Right atrium auricular region (tissue), 2 donors: ENCODE data around the gene PLCL1. TPM values are rescaled to one million over a fixed set of nuclear protein-coding genes. Genes with fewer than 3 reads are reported as not detected.

Source experiments
- DNase-seq: peaks from one replicate; pipeline ENCODE4 v3.0.0-alpha.2; 2019; ENCODE audit warnings: low spot score
- H3K27ac ChIP-seq, 2 donors: fragments of 200-600 bp; sonication (generic); 1 replicate in 1 of 2; 2 replicates in 1 of 2; pipeline ENCODE4 v1.5.1; 2016 to 2019
- H3K27me3 ChIP-seq, 2 donors: fragments of 200-600 bp; sonication (generic); one replicate each; pipeline versions ENCODE4 v1.5.1 to v1.6.0; 2017 to 2019
- H3K36me3 ChIP-seq: fragments of 200-600 bp; sonication (generic); one replicate; pipeline ENCODE4 v1.5.1; 2016
- H3K4me1 ChIP-seq, 2 donors: fragments of 200-600 bp; sonication (generic); one replicate each; pipeline versions ENCODE4 v1.5.1 to v1.6.0; 2017 to 2019
- H3K4me3 ChIP-seq, 2 donors: fragments of 200-600 bp; sonication (generic); 1 replicate in 1 of 2; 2 replicates in 1 of 2; pipeline ENCODE4 v1.5.1; 2017 to 2019; ENCODE audit warnings: mild to moderate bottlenecking in 1 of 2, moderate library complexity in 1 of 2
- H3K9me3 ChIP-seq, 2 donors: fragments of 200-600 bp; sonication (generic); one replicate each; pipeline ENCODE4 v1.5.1; 2019
- CTCF ChIP-seq, 2 donors: fragments of 200-600 bp; sonication (generic); IDR thresholded peaks; one replicate each; pipeline ENCODE4 v1.5.1; 2019; ENCODE audit warnings: antibody characterized with exemption in 2 of 2
- total RNA-seq, 2 donors: library from RNA; depleted of rRNA; stranded (reverse); fragments of >200 nt; gene quantifications; one replicate each; pipeline ENCODE4 v1.1.0, GENCODE V29; 2016

PLCL1 gene
- total RNA-seq, 2 donors from 2014 or later: 26.8 to 32.0 TPM

DNA sequence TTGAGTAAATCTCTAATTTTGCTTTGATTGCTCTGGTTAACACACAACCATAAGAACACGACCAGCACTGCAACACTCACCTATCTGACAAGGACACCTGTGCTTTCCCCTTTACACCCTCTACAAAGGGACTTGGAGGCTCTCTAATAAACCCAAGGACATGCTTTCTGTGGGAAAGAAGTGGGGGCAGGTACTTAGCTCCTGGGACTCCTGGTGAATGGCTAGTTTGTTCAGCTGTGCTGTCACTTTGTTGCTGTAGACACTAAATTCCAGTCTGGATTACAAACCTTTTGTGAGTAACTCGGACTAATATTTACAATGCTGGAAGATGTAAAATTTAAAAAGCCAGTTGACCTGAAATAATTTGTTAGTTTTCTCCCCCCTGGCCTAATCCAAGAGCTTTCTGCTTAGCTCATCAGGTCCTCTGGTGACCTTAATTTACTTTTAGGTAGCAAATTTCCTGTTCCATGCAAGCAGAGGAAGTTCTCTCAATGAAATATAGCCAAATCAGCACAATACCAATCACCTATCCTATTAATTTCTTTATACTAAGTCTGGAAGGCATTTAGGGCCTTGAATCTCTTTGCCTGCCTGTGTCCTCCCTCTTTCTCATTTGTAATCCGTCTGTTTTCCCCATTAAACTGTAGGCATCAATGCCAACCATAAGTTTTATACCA lies 67.5 kb downstream of the PLCL1 start:
- no peaks in the 10 kb centered on the region for H3K36me3 ChIP-seq
- no peak overlapping the region for H3K4me3 ChIP-seq
- no peak overlapping the region for H3K27ac ChIP-seq
- H3K9me3 ChIP-seq: no peaks in the 10 kb centered on the region
- peaks cover 0 to 38% of the 10 kb centered on the region in 2 donors for H3K4me1 ChIP-seq
- no peaks in the 10 kb centered on the region for H3K27me3 ChIP-seq
- TF ChIP-seq CTCF (IDR thresholded peaks at IDR 0.05): no peak
- no peak for DNase-seq

- DNase-seq: no peak
- H3K4me1 ChIP-seq: peaks cover 0 to 31% of the 10 kb centered on the region in 2 donors
- H3K27me3 ChIP-seq: no peaks in the 10 kb centered on the region
Observed at GRCh38 chr2:197873293-197873701, 68.9 kb downstream of the PLCL1 start.

DNA sequence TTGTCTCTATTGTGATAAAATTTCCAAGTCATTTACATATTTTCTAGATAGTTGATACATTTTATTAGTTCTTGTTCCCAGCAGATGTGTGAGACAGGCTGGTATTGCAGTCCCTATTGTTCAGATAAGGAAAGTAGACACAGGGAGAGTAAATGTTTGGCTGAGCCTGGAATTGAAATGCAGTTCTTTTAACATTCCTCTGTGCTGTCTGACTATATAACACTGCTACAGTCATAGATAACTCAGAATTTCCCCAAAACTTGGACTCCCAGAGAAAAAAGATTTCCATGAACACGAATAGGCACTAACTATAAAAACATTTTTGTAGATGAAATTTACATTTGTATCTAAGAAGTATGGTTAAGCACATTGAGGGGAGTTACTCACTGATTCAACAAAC lies 71.4 kb downstream of the PLCL1 start:
- H3K4me3 ChIP-seq: no peak overlapping the region
- TF ChIP-seq CTCF (IDR thresholded peaks at IDR 0.05): no peak
- H3K36me3 ChIP-seq: no peaks in the 10 kb centered on the region
- H3K27ac ChIP-seq: no peak overlapping the region
- DNase-seq: no peak
- H3K27me3 ChIP-seq: no peaks in the 10 kb centered on the region
- H3K9me3 ChIP-seq: no peaks in the 10 kb centered on the region
- peaks cover 0 to 37% of the 10 kb centered on the region in 2 donors for H3K4me1 ChIP-seq

More at GRCh38 chr2:197873293-197873701, 68.9 kb downstream of the PLCL1 start:
- H3K27ac ChIP-seq: no peak overlapping the region
- H3K36me3 ChIP-seq: no peaks in the 10 kb centered on the region
- no peak for TF ChIP-seq CTCF (IDR thresholded peaks at IDR 0.05)
- H3K4me3 ChIP-seq: no peak overlapping the region
- H3K9me3 ChIP-seq: no peaks in the 10 kb centered on the region

- Histone ChIP-seq H3K36me3 (no peaks in the 10 kb centered on the region), H3K27ac (no peak overlapping the region), H3K9me3 (no peaks in the 10 kb centered on the region), H3K4me3 (no peak overlapping the region), H3K4me1 (peaks cover 0 to 37% of the 10 kb centered on the region in 2 donors), H3K27me3 (no peaks in the 10 kb centered on the region)
- no peak for TF ChIP-seq CTCF (IDR thresholded peaks at IDR 0.05)
- no peak for DNase-seq
Observed at GRCh38 chr2:197876524-197876923, 72.1 kb downstream of the PLCL1 start.

DNA sequence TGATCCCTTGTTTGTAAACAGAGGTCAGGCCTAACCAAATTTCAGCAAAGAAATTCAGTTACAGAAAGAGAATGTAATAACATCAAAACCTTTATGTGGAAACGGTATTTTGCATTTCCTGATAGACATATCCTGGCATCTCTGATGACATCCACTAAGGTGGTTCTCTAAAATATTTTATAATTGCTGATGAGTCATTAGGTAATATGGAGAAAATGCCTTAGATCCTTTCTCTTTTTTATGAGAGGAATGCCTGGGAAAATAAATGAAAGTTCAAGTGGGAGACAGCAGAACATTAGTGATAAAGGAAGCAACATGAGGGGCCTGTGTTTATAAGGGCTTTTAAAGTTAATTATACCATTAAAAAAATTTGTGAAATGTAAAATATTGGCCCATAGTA lies 72.6 kb downstream of the PLCL1 start:
- Histone ChIP-seq H3K27me3 (no peaks in the 10 kb centered on the region), H3K4me3 (no peak overlapping the region), H3K4me1 (peaks cover 0 to 34% of the 10 kb centered on the region in 2 donors), H3K36me3 (no peaks in the 10 kb centered on the region), H3K9me3 (no peaks in the 10 kb centered on the region), H3K27ac (no peak overlapping the region)
- no peak for TF ChIP-seq CTCF (IDR thresholded peaks at IDR 0.05)
- no peak for DNase-seq

GRCh38 chr2:197878792-197879191 lies 74.4 kb downstream of the PLCL1 start:
- Histone ChIP-seq H3K27me3 (no peaks in the 10 kb centered on the region), H3K4me1 (peaks cover 0 to 24% of the 10 kb centered on the region in 2 donors), H3K27ac (no peak overlapping the region), H3K36me3 (no peaks in the 10 kb centered on the region), H3K9me3 (no peaks in the 10 kb centered on the region), H3K4me3 (no peak overlapping the region)
- TF ChIP-seq CTCF (IDR thresholded peaks at IDR 0.05): no peak
- no peak for DNase-seq
